BLaER1 treated with 17β-estradiol and CSF1 and Interleukin-3, amounts not matched to agents 10 nM and 100 nM (cell line): ENCODE data around the gene TRMT112.
"Not testable (repeated sequence)": the region's sequence is repeated elsewhere in the genome, so short reads cannot be mapped to it uniquely, and the experiment has no call there.

Experiments
- H3K27ac ChIP-seq, 11 experiments: shearing (Covaris generic); formaldehyde crosslinking; 2 replicates each; pipeline ENCODE4 v1.8.1; 2022
- H3K27me3 ChIP-seq, 11 experiments: shearing (Covaris generic); formaldehyde crosslinking; 2 replicates each; pipeline ENCODE4 v1.8.1; 2022
- H3K36me3 ChIP-seq, 11 experiments: shearing (Covaris generic); formaldehyde crosslinking; 2 replicates each; pipeline ENCODE4 v1.8.1; 2022
- H3K4me1 ChIP-seq, 10 experiments: shearing (Covaris generic); formaldehyde crosslinking; 2 replicates each; pipeline ENCODE4 v1.8.1; 2022
- H3K4me2 ChIP-seq, 11 experiments: shearing (Covaris generic); formaldehyde crosslinking; 2 replicates each; pipeline ENCODE4 v1.8.1; 2022
- H3K4me3 ChIP-seq, 10 experiments: shearing (Covaris generic); formaldehyde crosslinking; 2 replicates each; pipeline ENCODE4 v1.8.1; 2022
- H3K9ac ChIP-seq, 11 experiments: shearing (Covaris generic); formaldehyde crosslinking; 2 replicates each; pipeline ENCODE4 v1.8.1; 2022
- H3K9me3 ChIP-seq, 11 experiments: shearing (Covaris generic); formaldehyde crosslinking; replicated peaks in 1 of 11; 2 replicates each; pipeline ENCODE4 v1.8.1; 2022
- H4K20me1 ChIP-seq, 11 experiments: shearing (Covaris generic); formaldehyde crosslinking; 2 replicates each; pipeline ENCODE4 v1.8.1; 2022
- Cebpa-rat ChIP-seq, 11 experiments: shearing (Covaris generic); IDR thresholded peaks; 2 replicates each; pipeline ENCODE4 v1.8.1; 2022

TRMT112 gene

GRCh38 chr11:64331569-64332371 is 14.4 kb upstream of the TRMT112 start:
- H3K4me3 ChIP-seq: peak overlapping the region in 2 of 10 experiments; percentile 11 to 21; a peak in 1 of 20 replicates
- H3K4me2 ChIP-seq: peak overlapping the region; percentile 78 to 96 (median 87)
- H3K27me3 ChIP-seq: no peaks in the 10 kb centered on the region
- H3K36me3 ChIP-seq: no peaks in the 10 kb centered on the region
- TF ChIP-seq Cebpa-rat (IDR thresholded peaks at IDR 0.05): no peak
- H3K27ac ChIP-seq: peak overlapping the region in 10 of 11 experiments; percentile 35 to 93 (median 78); a peak in 19 of 22 replicates
- peak overlapping the region; percentile 43 to 66 (median 62); a peak in 19 of 22 replicates for H3K9ac ChIP-seq
- peaks cover 0 to 10% (median 0%) of the 10 kb centered on the region in 11 experiments; a peak in 9 of 22 replicates for H3K9me3 ChIP-seq
- peaks cover 37 to 60% (median 53%) of the 10 kb centered on the region in 10 experiments for H3K4me1 ChIP-seq
- no peaks in the 10 kb centered on the region for H4K20me1 ChIP-seq

GRCh38 chr11:64330888-64331287 is 13.5 kb upstream of the TRMT112 start:
- Histone ChIP-seq H3K27me3 (no peaks in the 10 kb centered on the region), H3K27ac (peak overlapping the region in 7 of 11 experiments; percentile 50 to 93 (median 79); a peak in 11 of 22 replicates), H3K9ac (peak overlapping the region in 1 of 11 experiments; percentile 66; a peak in 2 of 22 replicates), H3K4me2 (peak overlapping the region in 5 of 11 experiments; percentile 83 to 96 (median 92); a peak in 8 of 22 replicates), H4K20me1 (no peaks in the 10 kb centered on the region), H3K36me3 (no peaks in the 10 kb centered on the region), H3K4me1 (peaks cover 30 to 51% (median 45%) of the 10 kb centered on the region in 10 experiments), H3K4me3 (no peak overlapping the region), H3K9me3 (peaks cover 0 to 11% (median 0%) of the 10 kb centered on the region in 11 experiments; a peak in 9 of 22 replicates)
- TF ChIP-seq Cebpa-rat (IDR thresholded peaks at IDR 0.05): no peak

- Histone ChIP-seq H3K27me3 (no peaks in the 10 kb centered on the region), H3K9me3 (peaks cover 0 to 11% (median 0%) of the 10 kb centered on the region in 11 experiments; a peak in 9 of 22 replicates), H3K4me3 (no peak overlapping the region), H4K20me1 (no peaks in the 10 kb centered on the region), H3K9ac (no peak overlapping the region), H3K36me3 (no peaks in the 10 kb centered on the region), H3K4me2 (no peak overlapping the region), H3K4me1 (peaks cover 18 to 36% (median 29%) of the 10 kb centered on the region in 10 experiments), H3K27ac (no peak overlapping the region)
- TF ChIP-seq Cebpa-rat (IDR thresholded peaks at IDR 0.05): no peak
Measured at GRCh38 chr11:64327993-64328392, 10.6 kb upstream of the TRMT112 start.

- no peak overlapping the region for H3K27ac ChIP-seq
- peaks cover 0 to 5% (median 0%) of the 10 kb centered on the region in 11 experiments; a peak in 6 of 22 replicates for H3K36me3 ChIP-seq
- no peaks in the 10 kb centered on the region for H4K20me1 ChIP-seq
- no peak for TF ChIP-seq Cebpa-rat (IDR thresholded peaks at IDR 0.05)
- no peak overlapping the region for H3K4me2 ChIP-seq
- H3K27me3 ChIP-seq: no peaks in the 10 kb centered on the region
- H3K9ac ChIP-seq: no peak overlapping the region
- H3K4me1 ChIP-seq: peaks cover 12 to 36% (median 30%) of the 10 kb centered on the region in 10 experiments
- H3K9me3 ChIP-seq: peaks cover 0 to 11% (median 0%) of the 10 kb centered on the region in 11 experiments; a peak in 9 of 22 replicates
- H3K4me3 ChIP-seq: no peak overlapping the region
Measured at GRCh38 chr11:64327375-64327774, 10.0 kb upstream of the TRMT112 start.

- no peak overlapping the region for H3K27ac ChIP-seq
- peaks cover 0 to 11% (median 0%) of the 10 kb centered on the region in 11 experiments; a peak in 9 of 22 replicates for H3K9me3 ChIP-seq
- no peak overlapping the region for H3K9ac ChIP-seq
- H3K36me3 ChIP-seq: peaks cover 0 to 30% (median 14%) of the 10 kb centered on the region in 11 experiments; a peak in 15 of 22 replicates
- no peak overlapping the region for H3K4me3 ChIP-seq
- TF ChIP-seq Cebpa-rat (IDR thresholded peaks at IDR 0.05): no peak
- H4K20me1 ChIP-seq: no peaks in the 10 kb centered on the region
- H3K27me3 ChIP-seq: no peaks in the 10 kb centered on the region
- H3K4me2 ChIP-seq: no peak overlapping the region
- H3K4me1 ChIP-seq: peaks cover 0 to 28% (median 19%) of the 10 kb centered on the region in 10 experiments; a peak in 16 of 20 replicates
Measured at GRCh38 chr11:64324692-64325469, 7.5 kb upstream of the TRMT112 start.

GRCh38 chr11:64323984-64324383 is 6.6 kb upstream of the TRMT112 start:
- H3K27me3 ChIP-seq, H3K4me3 ChIP-seq, H4K20me1 ChIP-seq: not testable (repeated sequence)
- Histone ChIP-seq H3K9ac (peak overlapping the region in 1 of 11 experiments; percentile 14; a peak in 1 of 22 replicates), H3K9me3 (peaks cover 0 to 11% (median 0%) of the 10 kb centered on the region in 11 experiments; a peak in 9 of 22 replicates), H3K4me1 (peaks cover 8 to 37% (median 27%) of the 10 kb centered on the region in 10 experiments), H3K4me2 (0 out of 22 replicates have a peak overlapping the region, but pooled peaks of 1 of the 11 experiments have one; percentile 36), H3K27ac (peak overlapping the region in 2 of 11 experiments; percentile 12 to 13; a peak in 1 of 22 replicates), H3K36me3 (peaks cover 0 to 30% (median 14%) of the 10 kb centered on the region in 11 experiments; a peak in 15 of 22 replicates)

- no peak overlapping the region for H3K4me3 ChIP-seq
- peaks cover 0 to 11% (median 0%) of the 10 kb centered on the region in 11 experiments; a peak in 9 of 22 replicates for H3K9me3 ChIP-seq
- H3K27ac ChIP-seq: 0 out of 22 replicates have a peak overlapping the region, but pooled peaks of 2 of the 11 experiments have one; percentile 7 to 36
- H3K36me3 ChIP-seq: peaks cover 0 to 30% (median 14%) of the 10 kb centered on the region in 11 experiments; a peak in 15 of 22 replicates
- H3K4me1 ChIP-seq: peaks cover 11 to 40% (median 31%) of the 10 kb centered on the region in 10 experiments
- H4K20me1 ChIP-seq: no peaks in the 10 kb centered on the region
- no peaks in the 10 kb centered on the region for H3K27me3 ChIP-seq
- TF ChIP-seq Cebpa-rat (IDR thresholded peaks at IDR 0.05): no peak
- peak overlapping the region in 7 of 11 experiments; percentile 36 to 61 (median 45); a peak in 10 of 22 replicates for H3K4me2 ChIP-seq
- H3K9ac ChIP-seq: peak overlapping the region in 4 of 11 experiments; percentile 13 to 41 (median 17); a peak in 2 of 22 replicates
Measured at GRCh38 chr11:64323373-64323772, 6.0 kb upstream of the TRMT112 start.

- no peak for TF ChIP-seq Cebpa-rat (IDR thresholded peaks at IDR 0.05)
- peaks cover 0 to 30% (median 14%) of the 10 kb centered on the region in 11 experiments; a peak in 15 of 22 replicates for H3K36me3 ChIP-seq
- peak overlapping the region in 4 of 11 experiments; percentile 16 to 47 (median 24); a peak in 3 of 22 replicates for H3K9ac ChIP-seq
- H3K4me3 ChIP-seq: no peak overlapping the region
- H3K4me2 ChIP-seq: peak overlapping the region in 8 of 11 experiments; percentile 20 to 61 (median 44); a peak in 15 of 22 replicates
- no peaks in the 10 kb centered on the region for H4K20me1 ChIP-seq
- H3K4me1 ChIP-seq: peaks cover 11 to 40% (median 31%) of the 10 kb centered on the region in 10 experiments
- H3K9me3 ChIP-seq: peaks cover 0 to 11% (median 0%) of the 10 kb centered on the region in 11 experiments; a peak in 9 of 22 replicates
- no peaks in the 10 kb centered on the region for H3K27me3 ChIP-seq
- peak overlapping the region in 2 of 11 experiments; percentile 36 to 38; a peak in 3 of 22 replicates for H3K27ac ChIP-seq
Measured at GRCh38 chr11:64322925-64323260, 5.5 kb upstream of the TRMT112 start.
